ENCODE results near the gene FUS. TPM values are rescaled to one million over a fixed set of nuclear protein-coding genes. Genes with fewer than 3 reads are reported as not detected.

FUS gene
- total RNA-seq, 6 experiments from 2014 or later = 18.7 to 69.7 (median 40.4) TPM

DNA sequence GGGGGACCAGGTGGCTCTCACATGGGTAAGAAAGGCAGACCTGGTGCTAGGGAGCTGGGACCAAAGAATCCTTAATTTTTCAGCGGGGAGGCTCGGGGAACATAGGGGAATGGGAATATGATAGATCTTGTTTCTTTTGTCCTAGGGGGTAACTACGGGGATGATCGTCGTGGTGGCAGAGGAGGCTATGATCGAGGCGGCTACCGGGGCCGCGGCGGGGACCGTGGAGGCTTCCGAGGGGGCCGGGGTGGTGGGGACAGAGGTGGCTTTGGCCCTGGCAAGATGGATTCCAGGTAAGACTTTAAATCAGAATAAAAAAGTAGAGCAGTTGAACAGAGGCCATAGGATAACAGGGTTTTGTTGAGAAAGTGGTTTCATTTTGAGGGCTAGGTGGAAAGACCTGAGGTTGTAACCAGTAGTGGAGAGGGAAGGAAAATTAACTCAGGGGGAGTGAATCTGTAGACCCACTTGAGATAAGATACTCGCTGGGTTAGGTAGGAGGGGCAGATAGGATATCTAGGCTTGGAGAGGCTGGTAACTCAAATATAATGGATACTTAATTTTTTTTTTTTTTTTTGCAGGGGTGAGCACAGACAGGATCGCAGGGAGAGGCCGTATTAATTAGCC lies 11.0 kb downstream of the FUS start:
- DNase-seq = no peak
- Histone ChIP-seq H3K4me1 (no peaks in the 10 kb centered on the region), H3K27me3 (no peaks in the 10 kb centered on the region), H3K27ac (no peak overlapping the region), H3K4me3 (no peak overlapping the region), H3K36me3 (peaks cover 27 to 93% (median 61%) of the 10 kb centered on the region in 4 donors), H3K9me3 (no peaks in the 10 kb centered on the region)
- no peak for TF ChIP-seq POLR2A (IDR thresholded peaks at IDR 0.05)
- TF ChIP-seq, protein P1, sequence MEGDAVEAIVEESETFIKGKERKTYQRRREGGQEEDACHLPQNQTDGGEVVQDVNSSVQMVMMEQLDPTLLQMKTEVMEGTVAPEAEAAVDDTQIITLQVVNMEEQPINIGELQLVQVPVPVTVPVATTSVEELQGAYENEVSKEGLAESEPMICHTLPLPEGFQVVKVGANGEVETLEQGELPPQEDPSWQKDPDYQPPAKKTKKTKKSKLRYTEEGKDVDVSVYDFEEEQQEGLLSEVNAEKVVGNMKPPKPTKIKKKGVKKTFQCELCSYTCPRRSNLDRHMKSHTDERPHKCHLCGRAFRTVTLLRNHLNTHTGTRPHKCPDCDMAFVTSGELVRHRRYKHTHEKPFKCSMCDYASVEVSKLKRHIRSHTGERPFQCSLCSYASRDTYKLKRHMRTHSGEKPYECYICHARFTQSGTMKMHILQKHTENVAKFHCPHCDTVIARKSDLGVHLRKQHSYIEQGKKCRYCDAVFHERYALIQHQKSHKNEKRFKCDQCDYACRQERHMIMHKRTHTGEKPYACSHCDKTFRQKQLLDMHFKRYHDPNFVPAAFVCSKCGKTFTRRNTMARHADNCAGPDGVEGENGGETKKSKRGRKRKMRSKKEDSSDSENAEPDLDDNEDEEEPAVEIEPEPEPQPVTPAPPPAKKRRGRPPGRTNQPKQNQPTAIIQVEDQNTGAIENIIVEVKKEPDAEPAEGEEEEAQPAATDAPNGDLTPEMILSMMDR (IDR thresholded peaks at IDR 0.05) = no peak
- intact Hi-C loops (cut with DNase I) = no loop called here
- 93% methylated on average over 15 of the region's 17 CpGs for WGBS (ENCODE audit: insufficient coverage, low coverage, low lambda C conversion rate, missing lambda C conversion rate)
- ATAC-seq = no peak

DNA sequence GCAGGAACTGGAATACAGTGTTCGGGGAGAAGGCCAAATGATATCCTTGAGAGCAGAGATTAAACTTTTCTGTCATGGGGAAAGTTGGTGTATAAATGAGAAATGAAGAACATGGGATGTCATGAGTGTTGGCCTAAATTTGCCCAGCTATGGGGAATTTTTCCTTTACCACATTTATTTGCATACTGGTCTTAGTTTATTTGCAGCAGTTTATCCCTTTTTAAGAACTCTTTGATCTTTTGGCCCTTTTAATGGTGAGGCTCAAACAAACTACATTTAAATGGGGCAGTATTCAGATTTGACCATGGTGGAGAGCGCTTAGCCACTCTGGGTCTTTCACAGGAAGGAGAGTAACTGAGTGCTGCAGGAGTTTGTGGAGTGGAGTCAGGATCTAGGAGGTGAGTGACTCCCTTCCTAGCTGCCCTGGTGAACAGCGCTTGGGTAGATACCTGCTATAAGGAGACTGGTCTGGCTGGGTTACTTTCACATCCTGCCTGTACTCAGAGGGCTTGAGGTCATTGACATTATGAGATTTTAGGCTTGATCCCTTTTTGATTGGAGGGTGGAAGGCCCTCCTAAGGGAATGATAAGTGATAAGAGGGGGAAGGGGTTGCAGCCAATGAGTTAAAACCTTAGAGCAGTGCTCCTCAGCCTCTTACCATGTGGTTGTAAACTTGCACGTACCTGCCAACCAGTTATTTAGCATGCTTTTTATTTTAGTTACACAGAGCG lies 11.9 kb downstream of the FUS start:
- Histone ChIP-seq H3K4me1 (no peaks in the 10 kb centered on the region), H3K9me3 (no peaks in the 10 kb centered on the region), H3K36me3 (peaks cover 22 to 84% (median 53%) of the 10 kb centered on the region in 4 donors), H3K4me3 (no peak overlapping the region), H3K27me3 (no peaks in the 10 kb centered on the region), H3K27ac (no peak overlapping the region)
- 76% methylated on average over 4 of the region's 5 CpGs for WGBS (ENCODE audit: insufficient coverage, low coverage, low lambda C conversion rate, missing lambda C conversion rate)
- intact Hi-C loops (cut with DNase I) = no loop called here
- no peak for DNase-seq
- ATAC-seq = no peak
- TF ChIP-seq, protein P1 (IDR thresholded peaks at IDR 0.05) = no peak
- no peak for TF ChIP-seq POLR2A (IDR thresholded peaks at IDR 0.05)

DNA sequence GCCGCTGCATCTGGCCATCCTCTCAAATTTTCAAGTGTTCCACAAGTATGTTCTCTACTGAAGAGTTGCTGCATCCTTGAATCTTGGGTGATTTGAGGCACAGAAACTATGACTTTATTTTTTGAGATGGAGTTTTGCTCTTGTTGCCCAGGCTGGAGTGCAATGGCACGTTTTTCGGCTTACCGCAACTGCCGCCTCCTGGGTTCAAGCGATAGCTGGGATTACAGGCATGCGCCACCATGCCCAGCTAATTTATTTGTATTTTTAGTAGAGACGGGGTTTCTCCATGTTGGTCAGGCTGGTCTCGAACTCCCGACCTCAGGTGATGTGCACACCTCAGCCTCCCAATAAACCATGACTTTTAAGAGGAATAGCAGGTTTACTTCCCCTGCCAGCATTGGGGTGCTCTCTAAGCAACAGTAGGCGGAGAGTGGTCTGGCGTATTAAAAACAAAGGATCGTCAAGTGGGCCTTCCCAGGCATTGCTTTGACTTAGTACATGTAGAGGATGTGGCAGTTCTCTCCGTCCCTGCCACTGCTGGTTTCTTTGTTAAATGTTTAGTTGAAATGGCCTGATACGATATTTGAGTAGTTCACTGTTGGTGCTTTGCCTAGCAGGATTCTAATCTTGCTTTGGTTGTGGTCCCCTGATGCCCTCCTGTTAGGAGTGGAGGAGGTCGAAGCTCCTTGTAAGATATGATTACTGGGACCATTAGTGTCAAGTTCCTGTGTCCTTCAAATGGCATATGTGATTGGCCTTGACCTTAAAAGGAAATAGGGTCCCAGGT lies 13.1 kb downstream of the FUS start:
- no peak for TF ChIP-seq POLR2A (IDR thresholded peaks at IDR 0.05)
- TF ChIP-seq, protein P1 (IDR thresholded peaks at IDR 0.05) = no peak
- ATAC-seq (no peak), DNase-seq (no peak)
- WGBS (ENCODE audit: insufficient coverage, low coverage, low lambda C conversion rate, missing lambda C conversion rate) = 89% methylated on average over 12 of the region's 16 CpGs
- Histone ChIP-seq H3K4me3 (no peak overlapping the region), H3K4me1 (no peaks in the 10 kb centered on the region), H3K27me3 (no peaks in the 10 kb centered on the region), H3K36me3 (peaks cover 20 to 72% (median 43%) of the 10 kb centered on the region in 4 donors), H3K9me3 (no peaks in the 10 kb centered on the region), H3K27ac (no peak overlapping the region)
- intact Hi-C loops (cut with DNase I) = no loop called here

DNA sequence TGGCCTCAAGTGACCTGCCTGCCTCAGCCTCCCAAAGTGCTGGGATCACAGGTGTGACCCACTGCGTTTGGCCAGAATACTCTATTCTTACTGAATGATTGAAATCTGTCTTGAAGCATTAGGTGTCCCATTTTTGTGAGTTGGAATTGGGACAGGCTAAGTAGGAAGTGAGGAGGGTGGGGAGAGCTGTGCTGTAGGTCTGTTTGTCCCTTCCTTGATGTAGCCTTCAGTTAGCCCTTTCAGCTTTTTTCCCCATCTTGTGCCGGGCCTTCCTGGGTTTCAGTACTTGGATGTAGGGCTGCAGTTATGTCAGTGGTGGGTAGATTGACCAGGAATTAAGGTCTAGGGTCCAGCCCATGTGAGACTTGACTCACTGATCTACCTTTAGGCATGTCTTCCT lies 13.9 kb downstream of the FUS start:
- ATAC-seq (no peak), DNase-seq (no peak)
- H3K4me1 ChIP-seq = no peaks in the 10 kb centered on the region
- no peak overlapping the region for H3K27ac ChIP-seq
- no peaks in the 10 kb centered on the region for H3K27me3 ChIP-seq
- H3K36me3 ChIP-seq = peaks cover 20 to 64% (median 37%) of the 10 kb centered on the region in 4 donors
- H3K4me3 ChIP-seq = no peak overlapping the region
- 80% methylated on average over 1 of the region's 2 CpGs for WGBS (ENCODE audit: insufficient coverage, low coverage, low lambda C conversion rate, missing lambda C conversion rate)
- no peaks in the 10 kb centered on the region for H3K9me3 ChIP-seq
- no peak for TF ChIP-seq POLR2A (IDR thresholded peaks at IDR 0.05)
- TF ChIP-seq, protein P1 (IDR thresholded peaks at IDR 0.05) = no peak
- intact Hi-C loops (cut with DNase I) = no loop called here

Measured in right lobe of liver (tissue), 6 donors.